Aorta (tissue), 5 donors: Measurements from ENCODE around the gene KRT78. TPM values are rescaled to one million over a fixed set of nuclear protein-coding genes. Genes with fewer than 3 reads are reported as not detected.
A peak's percentile ranks its signal among the peaks of the same experiment; 100 is the strongest.

Experiments used
- ATAC-seq: fragments of 200-7000 bp; cut with Tn5 transposase; one replicate; pipeline ENCODE4 v1.9.1; 2022; ENCODE audit warnings: moderate library complexity; ENCODE audit not compliant: low FRiP score
- DNase-seq, 2 donors: peaks; one replicate each; pipeline ENCODE4 v3.0.0-alpha.2; 2020
- H3K27ac ChIP-seq, 2 donors: one replicate each; pipeline ENCODE4 v1.5.1; 2013; ENCODE audit warnings: low read length in 2 of 2, mild to moderate bottlenecking in 2 of 2, moderate library complexity in 2 of 2, control low read depth in 1 of 2, inconsistent platforms in 1 of 2, low read depth in 1 of 2
- H3K27me3 ChIP-seq, 2 donors: one replicate each; pipeline ENCODE4 v1.6.1; 2013; ENCODE audit warnings: control low read depth in 1 of 2, low read length in 1 of 2, mild to moderate bottlenecking in 1 of 2, moderate library complexity in 1 of 2; ENCODE audit not compliant: insufficient read depth in 2 of 2, control insufficient read depth in 1 of 2
- H3K36me3 ChIP-seq, 2 donors: one replicate each; pipeline ENCODE4 v1.6.1; 2013; ENCODE audit warnings: control low read depth in 1 of 2, low read length in 1 of 2, mild to moderate bottlenecking in 1 of 2; ENCODE audit not compliant: insufficient read depth in 2 of 2, control insufficient read depth in 1 of 2
- H3K4me1 ChIP-seq, 2 donors: one replicate each; pipeline ENCODE4 v1.6.1; 2013; ENCODE audit warnings: low read length in 2 of 2, control low read depth in 1 of 2, mild to moderate bottlenecking in 1 of 2, moderate library complexity in 1 of 2; ENCODE audit not compliant: insufficient read depth in 2 of 2, control insufficient read depth in 1 of 2
- H3K4me3 ChIP-seq, 2 donors: one replicate each; pipeline ENCODE4 v1.5.1; 2013; ENCODE audit warnings: low read length in 2 of 2, control low read depth in 1 of 2, mild to moderate bottlenecking in 1 of 2
- H3K9me3 ChIP-seq: one replicate; pipeline ENCODE4 v1.6.1; 2013; ENCODE audit warnings: mild to moderate bottlenecking, low read length; ENCODE audit not compliant: control insufficient read depth
- WGBS, 2 donors: extraction: QIAGEN DNeasy Blood & Tissue Kit; methylation state at CpG; one replicate each; pipeline ENCODE4 v1.1.7; 2013; 5-methylcytosine and 5-hydroxymethylcytosine counted together
- intact Hi-C, 2 donors: fragments of 100-400 bp; cut with DNase I; formaldehyde crosslinking; loops; one replicate each; pipeline versions ENCODE4 v1.14.2 to v1.15.0; 2022
- polyA plus RNA-seq, 2 donors: library from polyadenylated mRNA; stranded (reverse); fragments of 200-250 nt; gene quantifications; one replicate each; pipeline ENCODE4 v1.2.3, GENCODE V29; 2013
- total RNA-seq, 2 donors: library from RNA; stranded (reverse); fragmentation: NEBNext Ultra II Directional; extraction: Animal tissue kit (Norgen Biotek cat#: 25700); gene quantifications; one replicate each; pipeline ENCODE4 v1.2.1, GENCODE V29; 2021
- donor health status: healthy with polysubstance abuse.
- donor health status: Bipolar disorder and iron deficiency.
- donor health status: DM: no; HTN: no; CAD: no.
- donor health status: DM: no; HTN: no; CAD: no.
- donor health status: DM: yes; HTN: yes; CAD: no.

KRT78 gene
- total and polyA plus RNA-seq, 4 donors: 0.10 to 2.0 TPM; not detected in 2

DNA sequence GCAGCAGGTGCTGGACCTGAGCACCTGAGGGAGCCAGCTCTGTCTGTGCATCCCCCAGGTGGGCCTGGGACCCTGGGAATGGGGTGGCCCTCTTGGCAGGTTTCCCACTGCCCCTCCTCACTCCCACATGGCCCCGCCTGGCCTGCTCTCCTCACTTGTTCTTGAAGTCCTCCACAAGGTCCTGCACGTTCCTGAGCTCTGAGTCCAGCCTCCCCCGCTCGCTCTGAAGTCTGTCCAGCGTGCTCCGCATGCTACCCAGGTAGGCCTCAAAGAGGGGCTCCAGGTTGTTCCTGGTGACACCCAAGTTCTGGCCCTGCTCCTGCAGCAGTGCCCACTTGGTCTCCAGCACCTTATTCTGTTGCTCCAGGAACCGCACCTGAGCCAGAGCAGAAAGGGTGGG lies 17.5 kb downstream of the KRT78 start:
- no peaks in the 10 kb centered on the region for H3K9me3 ChIP-seq
- ATAC-seq (no peak), DNase-seq (peak; percentile 18 to 63)
- H3K36me3 ChIP-seq: no peaks in the 10 kb centered on the region
- no peaks in the 10 kb centered on the region for H3K4me1 ChIP-seq
- intact Hi-C loops: no loop called here
- no peak overlapping the region for H3K27ac ChIP-seq
- H3K4me3 ChIP-seq: no peak overlapping the region
- no peaks in the 10 kb centered on the region for H3K27me3 ChIP-seq
- WGBS, 2 donors: 91 to 93% methylated on average over 7 of the region's 7 CpGs

DNA sequence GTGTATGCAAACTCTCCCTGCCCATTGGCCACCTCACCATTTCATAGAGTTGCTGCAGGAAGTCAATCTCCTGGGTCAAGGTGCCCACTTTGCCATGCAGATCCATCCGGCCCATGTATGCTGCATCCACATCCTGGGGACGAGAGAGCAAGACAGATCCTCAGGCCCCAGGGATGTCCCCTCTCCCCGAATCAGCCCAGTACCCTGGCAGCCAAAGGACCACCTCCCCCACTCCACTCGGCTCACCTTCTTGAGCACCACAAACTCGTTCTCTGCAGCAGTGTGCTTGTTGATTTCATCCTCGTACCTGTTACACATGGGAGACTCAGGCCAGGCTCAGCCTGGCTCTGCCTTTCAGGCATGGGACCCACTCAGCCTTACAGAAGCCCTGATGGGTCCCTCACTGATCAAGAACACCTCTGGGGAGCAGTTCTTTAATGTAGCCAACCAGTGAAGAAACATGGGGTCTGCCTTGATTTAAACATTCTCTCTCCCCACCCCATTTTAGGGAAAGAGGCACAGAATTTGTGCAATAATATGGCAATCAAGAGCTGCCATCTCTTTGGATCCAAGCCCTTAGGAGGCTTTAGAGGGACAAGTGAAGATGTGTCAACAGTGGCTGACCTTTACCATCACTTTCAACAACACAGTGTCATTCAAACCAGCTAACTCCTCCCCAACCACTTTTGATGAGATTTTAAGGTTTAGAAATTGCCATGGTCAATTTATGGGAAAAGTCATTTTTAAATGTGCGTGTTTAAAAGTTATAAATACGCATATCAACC lies 18.6 kb downstream of the KRT78 start:
- ATAC-seq (no peak), DNase-seq (peak; percentile 6 to 40)
- H3K36me3 ChIP-seq: no peaks in the 10 kb centered on the region
- H3K27ac ChIP-seq: no peak overlapping the region
- no peaks in the 10 kb centered on the region for H3K4me1 ChIP-seq
- no peaks in the 10 kb centered on the region for H3K9me3 ChIP-seq
- H3K4me3 ChIP-seq: no peak overlapping the region
- intact Hi-C loops: no loop called here
- H3K27me3 ChIP-seq: no peaks in the 10 kb centered on the region
- WGBS, 2 donors: 89 to 91% methylated on average over 8 of the region's 8 CpGs

DNA sequence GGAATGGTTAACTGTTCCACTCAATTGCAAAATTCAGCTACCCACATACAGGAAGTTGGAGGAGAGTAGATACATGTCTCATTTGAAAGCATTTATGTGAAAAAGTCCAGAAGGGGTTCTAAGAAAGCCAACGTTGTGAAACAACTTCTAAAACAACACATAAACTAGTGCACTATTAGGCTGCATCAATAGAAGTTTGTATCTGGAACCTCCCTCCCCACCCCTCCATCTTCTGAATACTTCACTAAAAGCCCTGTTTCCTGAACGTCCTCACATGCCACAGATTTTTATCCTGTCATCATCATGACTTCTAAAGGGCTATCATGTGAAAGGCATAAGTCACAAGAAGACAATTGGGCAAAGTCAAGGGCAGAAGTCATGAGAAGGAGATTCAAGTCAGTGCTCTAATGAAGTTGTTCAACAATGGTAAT lies 20.2 kb downstream of the KRT78 start:
- H3K27ac ChIP-seq: no peak overlapping the region
- no peak overlapping the region for H3K4me3 ChIP-seq
- DNase-seq (no peak), ATAC-seq (no peak)
- no peaks in the 10 kb centered on the region for H3K4me1 ChIP-seq
- intact Hi-C loops: no loop called here
- H3K36me3 ChIP-seq: no peaks in the 10 kb centered on the region
- no peaks in the 10 kb centered on the region for H3K9me3 ChIP-seq
- WGBS, 2 donors: 27 to 42% methylated on average over 2 of the region's 2 CpGs
- no peaks in the 10 kb centered on the region for H3K27me3 ChIP-seq

DNA sequence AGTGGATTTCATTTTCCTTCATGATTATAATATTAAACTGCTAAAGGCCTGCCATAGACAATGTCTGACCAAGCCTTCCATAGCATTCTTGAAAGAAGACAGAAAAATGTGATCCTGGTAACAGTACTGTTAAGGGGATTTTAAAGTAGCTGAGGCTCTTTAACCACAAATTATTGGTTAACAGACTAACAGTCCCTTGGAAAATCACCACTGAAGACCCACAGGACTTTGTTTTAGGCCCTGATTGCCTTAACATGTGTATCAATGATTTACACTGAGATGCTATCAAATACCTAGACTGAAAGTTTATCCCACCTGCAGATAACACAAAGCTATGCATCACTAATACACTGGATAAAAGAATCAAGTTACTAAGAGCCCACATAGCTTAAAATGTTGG lies 20.6 kb downstream of the KRT78 start:
- Histone ChIP-seq H3K36me3 (no peaks in the 10 kb centered on the region), H3K9me3 (no peaks in the 10 kb centered on the region), H3K4me1 (no peaks in the 10 kb centered on the region), H3K27me3 (no peaks in the 10 kb centered on the region), H3K4me3 (no peak overlapping the region), H3K27ac (no peak overlapping the region)
- intact Hi-C loops: no loop called here
- DNase-seq (no peak), ATAC-seq (no peak)

DNA sequence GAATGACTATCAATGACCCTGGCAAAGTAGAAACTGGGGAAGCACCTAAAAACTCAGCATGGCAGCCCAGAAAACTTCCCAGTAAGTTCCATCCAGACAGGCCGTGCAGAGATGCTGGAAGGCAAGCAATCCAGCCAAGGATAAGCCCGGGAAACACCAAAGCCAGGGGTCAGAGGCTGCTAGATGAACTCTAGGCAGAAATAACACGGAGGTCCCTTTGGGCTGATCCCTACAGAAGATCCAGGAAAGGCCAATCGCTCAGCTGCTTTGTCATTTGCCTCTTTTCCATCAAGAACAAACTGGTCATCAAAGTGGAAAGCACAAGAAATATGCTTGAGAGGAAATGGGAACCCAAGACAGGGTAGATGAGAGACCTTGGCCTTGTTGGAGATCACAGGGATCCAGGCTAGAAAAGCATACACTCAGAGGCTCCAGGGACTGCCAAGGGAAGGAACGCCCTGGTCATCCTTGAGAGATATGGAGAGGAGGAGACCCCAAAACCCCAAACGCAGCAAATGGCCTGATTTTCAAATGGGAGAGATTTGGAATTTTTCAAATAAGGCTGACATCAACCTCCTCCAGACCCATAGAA lies 21.2 kb downstream of the KRT78 start:
- DNase-seq (peak in 1 of 2 donors; percentile 4), ATAC-seq (no peak)
- no peaks in the 10 kb centered on the region for H3K27me3 ChIP-seq
- WGBS, 2 donors: 92% methylated on average over 6 of the region's 6 CpGs
- no peak overlapping the region for H3K4me3 ChIP-seq
- H3K4me1 ChIP-seq: no peaks in the 10 kb centered on the region
- H3K9me3 ChIP-seq: no peaks in the 10 kb centered on the region
- H3K36me3 ChIP-seq: no peaks in the 10 kb centered on the region
- no peak overlapping the region for H3K27ac ChIP-seq
- intact Hi-C loops: no loop called here

DNA sequence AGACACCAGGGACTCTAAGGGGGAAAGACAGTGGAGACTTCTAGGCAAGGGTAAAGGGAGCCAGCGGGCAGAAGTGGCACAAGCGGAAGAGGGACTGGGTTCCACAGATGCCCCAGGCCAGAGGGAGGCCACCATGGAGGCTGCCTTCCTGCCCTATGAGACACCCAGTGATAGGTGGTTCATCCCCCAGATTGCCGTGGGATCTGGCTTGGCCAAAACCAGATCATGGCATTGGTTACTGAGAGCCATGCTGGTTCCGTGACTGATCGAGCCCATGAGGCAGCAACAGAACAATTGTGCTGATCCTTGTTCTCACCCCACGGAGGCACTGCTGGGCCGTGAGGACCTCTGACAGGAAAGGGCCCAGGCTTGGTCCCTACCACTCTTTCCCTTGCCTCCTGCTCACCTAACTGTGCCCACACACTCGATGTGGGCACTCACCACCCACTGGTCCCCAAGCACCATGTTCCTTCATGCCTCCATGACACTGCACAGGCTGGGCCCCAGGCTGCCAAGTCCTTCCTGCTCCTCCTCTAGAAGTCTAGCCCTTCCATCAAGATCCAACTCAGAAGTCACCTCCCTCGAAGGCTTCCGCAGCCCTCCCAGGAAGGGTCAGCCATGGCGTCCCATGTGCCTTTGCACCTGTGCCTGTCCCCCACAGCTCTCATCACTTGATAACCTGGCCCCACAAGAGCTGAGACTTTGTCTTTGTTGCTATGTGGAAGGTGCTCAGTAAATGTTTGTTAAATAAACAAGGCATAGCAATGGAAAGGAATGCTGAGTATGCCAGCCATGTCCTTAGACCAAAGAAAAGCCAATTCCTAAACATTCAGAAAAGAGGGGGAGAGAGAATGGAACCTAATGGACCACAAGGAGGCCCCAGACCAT lies 21.9 kb downstream of the KRT78 start:
- H3K9me3 ChIP-seq: no peaks in the 10 kb centered on the region
- DNase-seq: peak; percentile 21 to 56
- H3K36me3 ChIP-seq: no peaks in the 10 kb centered on the region
- H3K4me1 ChIP-seq: no peaks in the 10 kb centered on the region
- no peaks in the 10 kb centered on the region for H3K27me3 ChIP-seq
- intact Hi-C loops: no loop called here
- no peak overlapping the region for H3K27ac ChIP-seq
- no peak for ATAC-seq
- H3K4me3 ChIP-seq: no peak overlapping the region
- 94% methylated on average over 11 of the region's 11 CpGs for WGBS, 2 donors

DNA sequence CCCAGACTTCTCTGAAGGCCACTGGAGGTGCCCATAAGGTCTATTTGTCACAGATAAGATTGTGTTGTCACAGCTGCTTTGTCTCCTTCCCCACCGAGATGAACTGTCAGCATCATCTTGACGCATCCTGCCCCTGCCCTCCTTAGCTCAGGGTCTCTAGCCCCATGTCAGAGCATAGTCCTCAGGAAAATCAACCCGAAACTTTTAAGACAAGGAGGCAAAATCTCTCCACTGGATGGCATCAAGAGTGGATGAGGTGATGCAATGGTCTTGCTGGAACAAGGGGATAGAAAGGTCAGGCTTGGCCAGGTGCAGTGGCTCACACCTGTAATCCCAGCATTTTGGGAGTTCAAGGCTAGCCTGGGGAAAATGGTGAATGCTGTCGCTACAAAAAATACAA lies 22.8 kb downstream of the KRT78 start:
- DNase-seq: peak; percentile 0 to 11
- no peak for ATAC-seq
- 81 to 83% methylated on average over 4 of the region's 4 CpGs for WGBS, 2 donors
- intact Hi-C loops: no loop called here
- Histone ChIP-seq H3K27ac (no peak overlapping the region), H3K4me1 (no peaks in the 10 kb centered on the region), H3K36me3 (no peaks in the 10 kb centered on the region), H3K4me3 (no peak overlapping the region), H3K9me3 (no peaks in the 10 kb centered on the region), H3K27me3 (no peaks in the 10 kb centered on the region)

DNA sequence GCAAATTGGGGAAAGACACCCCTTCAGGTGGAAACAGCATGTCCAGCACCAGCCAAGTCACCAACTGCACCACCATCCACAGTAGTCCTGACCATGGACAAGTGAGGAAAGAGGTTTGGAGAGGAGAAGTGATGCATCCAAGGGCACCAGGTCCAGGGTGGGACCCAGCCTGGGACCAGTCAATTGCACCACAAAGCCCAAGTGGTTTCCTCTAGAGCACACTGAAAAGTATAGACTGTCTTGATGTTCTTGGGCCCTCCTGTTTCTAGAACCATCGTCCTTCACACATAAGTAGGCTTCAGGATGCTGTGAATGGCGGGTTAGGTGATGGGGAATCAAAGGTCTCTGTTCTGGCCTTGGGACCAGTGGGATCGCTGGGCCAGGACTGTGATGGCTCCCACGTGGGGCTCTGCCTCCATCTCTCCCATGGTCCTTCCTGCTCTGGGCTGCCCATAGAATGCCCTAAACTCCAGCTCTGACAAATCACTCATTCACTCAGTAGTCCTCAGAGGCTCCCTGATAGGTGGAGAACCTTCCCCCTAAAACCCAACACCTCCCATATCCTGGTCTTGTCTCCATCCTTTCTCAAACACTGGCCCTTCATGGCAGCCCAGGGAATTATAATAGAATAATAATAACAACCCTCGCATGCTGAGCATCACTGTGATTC lies 23.9 kb downstream of the KRT78 start:
- Histone ChIP-seq H3K27ac (no peak overlapping the region), H3K4me1 (no peaks in the 10 kb centered on the region), H3K4me3 (no peak overlapping the region), H3K9me3 (no peaks in the 10 kb centered on the region), H3K27me3 (no peaks in the 10 kb centered on the region), H3K36me3 (no peaks in the 10 kb centered on the region)
- DNase-seq: peak; percentile 19 to 23
- no peak for ATAC-seq
- intact Hi-C loops: no loop called here
- 91 to 95% methylated on average over 5 of the region's 5 CpGs for WGBS, 2 donors
